Mesenteric fat pad (tissue), 1 donor: ENCODE data around the gene TNS3. TPM values are rescaled to one million over a fixed set of nuclear protein-coding genes. Genes with fewer than 3 reads are reported as not detected.

Experiments used
- DNase-seq: peaks from one replicate; pipeline ENCODE4 v3.0.0-alpha.2; 2020; ENCODE audit warnings: low spot score
- total RNA-seq: library from RNA; stranded (reverse); fragmentation: NEBNext Ultra II Directional; extraction: Animal tissue kit (Norgen Biotek cat#: 25700); gene quantifications from one replicate; pipeline ENCODE4 v1.2.1, GENCODE V29; 2021
- donor health status: DM: yes; HTN: yes; CAD: no.

The TNS3 gene
- total RNA-seq, 1 donor from 2014 or later = 152 TPM

- DNase-seq = no peak
These were observed 16.2 kb downstream of the TNS3 start for GRCh38 chr7:47565640-47566250.

DNA sequence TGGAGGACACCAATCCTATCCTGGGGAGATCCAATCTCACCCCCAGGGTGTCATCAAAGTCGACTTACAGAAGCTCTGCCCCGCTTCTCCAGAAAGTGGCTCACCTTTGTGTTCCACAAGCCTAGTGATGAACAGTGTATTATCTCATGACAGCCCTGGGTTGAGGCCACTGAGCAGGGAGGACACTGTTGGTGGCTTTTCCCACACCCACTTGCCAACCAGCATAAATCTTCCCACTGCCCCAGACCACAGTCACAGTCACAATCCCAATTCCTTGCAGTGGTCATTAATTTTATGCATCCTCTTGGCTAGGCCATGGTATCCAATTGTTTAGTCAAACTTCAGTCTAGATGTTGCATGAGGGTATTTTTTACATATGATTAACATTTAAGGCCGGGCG, 18.4 kb downstream of the TNS3 start:
- DNase-seq = no peak

- DNase-seq = no peak
These were observed 20.0 kb downstream of the TNS3 start for GRCh38 chr7:47561715-47562446.

- DNase-seq = no peak
These were observed 22.3 kb downstream of the TNS3 start for GRCh38 chr7:47559306-47560220.

DNA sequence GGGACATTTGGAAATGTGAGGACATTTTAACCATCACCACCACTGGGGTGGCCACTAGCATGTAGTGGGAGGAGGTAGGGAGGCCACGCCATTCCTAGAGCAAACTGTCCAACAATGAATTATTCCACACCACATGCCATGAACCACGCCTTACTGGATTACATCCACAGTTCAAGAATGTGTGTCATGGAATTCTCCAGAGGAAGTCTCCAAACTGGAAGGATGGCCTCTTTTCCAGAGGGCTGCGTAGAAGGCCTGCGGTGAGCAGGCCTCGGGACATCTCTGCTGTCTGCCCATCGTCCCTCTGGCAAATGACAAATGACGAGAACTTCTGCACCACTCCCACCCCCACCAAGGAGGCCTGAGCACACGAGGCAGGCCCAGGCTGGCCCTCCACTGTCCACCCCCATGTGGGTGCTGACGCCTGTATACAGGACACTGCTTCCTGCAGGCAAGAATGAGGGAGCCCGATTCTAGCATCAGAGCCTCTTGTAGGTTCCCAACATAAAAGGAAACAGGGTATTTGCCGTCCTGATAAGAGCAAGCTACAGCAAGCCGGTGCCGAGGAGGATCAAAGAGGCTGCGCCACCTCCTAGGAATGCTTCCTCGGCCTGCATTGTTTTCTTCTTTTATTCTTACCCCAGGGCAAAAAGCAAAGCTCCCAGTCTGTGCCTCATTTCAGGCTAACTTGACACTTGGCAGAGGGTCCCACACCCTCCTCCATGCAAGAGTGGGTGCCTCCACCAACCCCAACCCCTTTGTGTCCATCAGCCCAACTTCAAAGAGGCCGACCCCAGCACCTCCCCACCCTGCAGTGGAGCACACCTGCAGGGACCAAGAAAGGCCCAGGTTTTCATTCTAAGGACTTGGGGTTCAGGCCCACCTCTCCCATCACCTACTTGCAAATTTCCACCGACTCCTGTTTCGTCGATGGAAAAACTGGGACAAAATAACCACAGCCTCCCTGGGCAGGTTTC, 23.9 kb downstream of the TNS3 start:
- no peak for DNase-seq

- DNase-seq = no peak
These were observed 24.6 kb downstream of the TNS3 start for GRCh38 chr7:47557317-47557693.

GRCh38 chr7:47556511-47557180, 25.3 kb downstream of the TNS3 start:
- DNase-seq = no peak

DNA sequence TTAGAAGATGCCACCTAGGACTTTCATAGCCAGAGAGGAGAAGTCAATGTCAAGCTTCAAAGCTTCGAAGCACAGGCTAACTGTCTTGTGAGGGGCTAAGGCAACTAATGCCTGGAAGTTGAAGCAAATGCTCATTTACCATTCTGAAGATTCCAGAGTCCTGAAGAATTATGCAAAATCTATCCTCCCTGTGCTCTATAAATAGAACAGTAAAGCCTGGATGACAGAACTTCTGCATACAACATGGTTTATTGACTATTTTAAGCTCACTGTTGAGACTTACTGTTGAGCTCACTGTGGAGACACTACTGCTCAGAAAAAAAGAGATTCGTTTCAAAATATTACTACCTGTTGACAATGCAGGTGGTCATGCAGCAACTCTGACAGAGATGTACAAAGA, 28.6 kb downstream of the TNS3 start:
- DNase-seq = no peak

GRCh38 chr7:47552621-47553020, 29.3 kb downstream of the TNS3 start:
- no peak for DNase-seq

DNA sequence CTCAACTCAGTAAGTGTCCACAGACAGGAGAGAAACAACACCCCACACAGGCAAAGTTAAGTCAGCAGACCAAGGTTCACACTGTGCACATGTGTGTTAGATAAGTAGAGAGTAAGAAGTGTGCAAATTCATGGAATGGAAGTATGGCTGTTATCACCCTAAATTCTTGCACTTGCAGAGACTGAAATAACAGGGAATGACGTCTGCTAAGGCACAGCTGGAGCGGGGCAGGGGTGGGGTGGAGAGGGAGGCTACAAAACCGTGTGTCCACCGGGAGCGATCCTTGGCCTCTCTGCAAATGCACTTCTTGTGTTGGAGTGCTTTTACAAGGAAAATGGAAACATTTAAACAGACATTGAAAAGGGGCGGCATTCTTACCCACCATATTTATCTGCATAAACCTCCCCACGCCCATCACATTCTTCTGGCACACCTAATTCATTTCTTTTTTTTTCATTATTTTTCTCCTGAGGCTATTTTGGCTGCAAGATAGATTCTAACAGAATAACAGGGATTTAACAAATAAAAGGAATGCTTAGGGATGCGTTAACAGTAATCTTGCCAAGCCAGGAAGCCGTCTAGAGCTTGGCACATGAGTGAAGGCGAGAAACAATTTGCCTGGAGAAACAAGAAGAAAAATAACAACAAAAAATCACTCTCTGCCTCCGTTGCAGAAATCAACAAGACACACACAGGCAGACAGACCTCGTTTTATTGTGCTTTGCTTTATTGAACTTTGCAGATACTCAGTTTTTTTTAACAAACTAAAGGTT, 30.1 kb downstream of the TNS3 start:
- no peak for DNase-seq

GRCh38 chr7:47550788-47551470, 31.0 kb downstream of the TNS3 start:
- DNase-seq = no peak

- DNase-seq = no peak
These were observed 32.0 kb downstream of the TNS3 start for GRCh38 chr7:47549916-47550315.

DNA sequence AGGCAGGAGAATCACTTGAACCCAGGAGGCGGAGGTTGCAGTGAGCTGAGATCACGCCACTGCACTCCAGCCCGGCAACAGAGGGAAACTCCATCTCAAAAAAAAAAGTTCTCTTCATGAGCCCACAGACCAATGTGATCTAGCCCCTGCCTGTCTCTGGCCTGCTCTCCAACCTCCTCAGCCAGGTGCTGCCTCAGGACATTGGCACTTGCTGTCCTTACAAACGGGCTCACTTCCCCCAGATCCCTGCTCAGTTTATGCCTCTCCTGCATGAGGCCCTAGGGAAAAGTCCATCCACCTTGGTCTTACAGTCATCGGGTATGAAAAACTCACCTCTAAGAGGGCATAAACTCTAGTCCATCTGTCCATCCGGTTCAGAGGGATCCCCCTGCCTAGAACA, 32.5 kb downstream of the TNS3 start:
- DNase-seq = no peak

- DNase-seq = no peak
These were observed 33.4 kb downstream of the TNS3 start for GRCh38 chr7:47548546-47548945.

DNA sequence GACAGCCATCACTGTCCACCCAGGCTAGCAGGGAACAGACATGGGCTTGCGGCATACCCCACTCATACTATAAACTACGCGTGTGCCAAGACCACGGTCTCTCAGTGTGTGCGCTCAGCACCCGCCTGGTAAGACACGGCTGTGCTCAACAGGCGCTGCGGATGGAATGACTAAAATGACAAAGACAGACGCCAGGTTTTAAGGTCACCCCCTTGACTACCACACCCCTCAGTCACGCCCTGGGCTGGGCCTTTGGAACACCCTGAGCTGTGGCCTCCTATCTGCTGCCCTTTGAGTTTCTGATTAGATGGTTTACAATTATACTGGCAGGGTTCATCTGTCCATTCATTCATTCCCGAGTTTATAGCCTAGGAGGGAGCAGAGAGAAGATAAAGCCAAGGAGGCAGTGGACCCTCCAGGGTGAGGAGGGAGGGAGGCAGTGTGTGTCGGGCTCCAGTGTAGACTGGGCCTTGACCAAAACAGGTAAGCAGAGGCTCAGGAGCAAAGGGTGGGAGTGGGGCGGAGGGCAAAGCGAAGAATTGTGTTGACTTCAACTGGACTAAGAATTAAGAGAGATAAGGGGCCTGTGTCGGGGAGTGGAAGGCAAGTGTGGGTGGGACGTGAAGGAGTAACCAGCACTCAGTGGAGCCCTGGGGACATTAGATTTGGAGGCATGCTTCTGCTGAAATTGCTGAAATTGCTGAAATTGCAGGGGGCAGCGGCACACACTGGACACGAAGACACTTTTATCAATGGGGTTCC, 35.0 kb downstream of the TNS3 start:
- no peak for DNase-seq

- no peak for DNase-seq
These were observed 35.7 kb downstream of the TNS3 start for GRCh38 chr7:47546171-47546570.

- DNase-seq = no peak
These were observed 37.5 kb downstream of the TNS3 start for GRCh38 chr7:47544416-47544815.

DNA sequence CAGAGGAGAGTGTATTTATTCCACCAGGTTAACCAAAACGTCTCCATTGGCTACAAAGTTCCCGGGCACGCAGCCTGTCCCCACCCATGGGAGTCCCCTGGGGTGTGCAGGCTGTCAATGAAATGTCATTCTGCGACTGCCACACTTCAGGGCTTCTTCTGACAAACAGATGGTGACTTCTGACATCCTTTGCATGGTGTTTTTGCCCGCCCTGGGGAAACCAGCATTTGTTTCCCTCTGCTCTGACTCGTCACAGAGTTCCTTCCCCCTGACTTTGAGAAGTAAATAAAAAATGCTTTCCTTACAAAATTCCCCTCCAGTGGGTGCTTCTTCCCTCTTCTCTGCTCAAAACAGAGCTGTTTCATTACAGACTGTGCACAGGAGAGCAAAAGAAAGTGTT, 38.2 kb downstream of the TNS3 start:
- no peak for DNase-seq
